ENCODE data around the gene GALNT13. TPM values are rescaled to one million over a fixed set of nuclear protein-coding genes. Genes with fewer than 3 reads are reported as not detected.

The GALNT13 gene
- total RNA-seq, 1 donor from 2014 or later: 2.0 TPM

DNA sequence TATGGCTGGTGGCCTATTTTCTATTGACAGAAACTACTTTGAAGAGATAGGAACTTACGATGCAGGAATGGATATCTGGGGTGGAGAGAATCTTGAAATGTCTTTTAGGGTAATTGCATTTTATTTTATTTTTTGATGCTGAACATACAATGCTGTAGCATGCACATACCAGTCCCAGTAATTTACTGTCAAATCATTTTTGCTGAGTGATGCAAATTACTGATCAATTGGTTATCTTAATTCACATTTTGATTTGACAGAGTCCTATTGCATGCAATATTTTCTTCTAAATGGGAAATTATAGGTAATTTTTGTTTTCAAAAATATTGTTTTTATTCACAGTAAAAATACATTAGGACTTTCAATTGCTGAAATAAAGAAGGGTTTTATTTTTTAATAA is 387.3 kb downstream of the GALNT13 start:
- TF ChIP-seq EZH2 (IDR thresholded peaks at IDR 0.05; ENCODE audit: insufficient read depth, low read length) (no peak), CTCF (IDR thresholded peaks at IDR 0.05; ENCODE audit: insufficient read depth, low read depth, low read length) (no peak)
- Histone ChIP-seq H3K79me2 (ENCODE audit: insufficient read depth, low read length) (no peaks in the 10 kb centered on the region), H3K27ac (ENCODE audit: low read depth, low read length) (no peak overlapping the region), H3K9ac (ENCODE audit: low read length) (no peak overlapping the region), H3K4me1 (ENCODE audit: insufficient read depth, low read length) (no peaks in the 10 kb centered on the region), H2AFZ (ENCODE audit: low read depth, low read length) (no peak overlapping the region), H3K4me3 (ENCODE audit: insufficient read depth, low read depth, low read length) (no peak overlapping the region), H4K20me1 (ENCODE audit: insufficient read depth, low read length) (no peaks in the 10 kb centered on the region), H3K4me2 (ENCODE audit: low read length) (no peak overlapping the region), H3K27me3 (ENCODE audit: insufficient read depth, low read length) (no peaks in the 10 kb centered on the region), H3K9me3 (ENCODE audit: insufficient read depth, low read depth, low read length) (no peaks in the 10 kb centered on the region), H3K36me3 (ENCODE audit: insufficient read depth, low read length) (no peaks in the 10 kb centered on the region)
- DNase-seq (ENCODE audit: low read depth) (no peak), FAIRE-seq (no peak)
- H3K36me3 Mint-ChIP-seq (ENCODE audit: low read depth, unreplicated experiment): no peaks in the 10 kb centered on the region
- H3K27me3 Mint-ChIP-seq (ENCODE audit: low read depth, unreplicated experiment): no peaks in the 10 kb centered on the region
- no peak overlapping the region for H3K27ac Mint-ChIP-seq (ENCODE audit: unreplicated experiment)
- no peaks in the 10 kb centered on the region for H3K9me3 Mint-ChIP-seq (ENCODE audit: unreplicated experiment)
- no peak overlapping the region for H3K4me3 Mint-ChIP-seq (ENCODE audit: unreplicated experiment)
- peaks cover 5% of the 10 kb centered on the region for H3K4me1 Mint-ChIP-seq (ENCODE audit: low read depth, unreplicated experiment)

- Mint-ChIP-seq H3K27ac (ENCODE audit: unreplicated experiment) (no peak overlapping the region), H3K36me3 (ENCODE audit: low read depth, unreplicated experiment) (no peaks in the 10 kb centered on the region), H3K27me3 (ENCODE audit: low read depth, unreplicated experiment) (no peaks in the 10 kb centered on the region), H3K4me3 (ENCODE audit: unreplicated experiment) (no peak overlapping the region), H3K4me1 (ENCODE audit: low read depth, unreplicated experiment) (peaks cover 5% of the 10 kb centered on the region), H3K9me3 (ENCODE audit: unreplicated experiment) (no peaks in the 10 kb centered on the region)
- Histone ChIP-seq H3K4me3 (ENCODE audit: insufficient read depth, low read depth, low read length) (no peak overlapping the region), H3K79me2 (ENCODE audit: insufficient read depth, low read length) (no peaks in the 10 kb centered on the region), H3K27me3 (ENCODE audit: insufficient read depth, low read length) (no peaks in the 10 kb centered on the region), H2AFZ (ENCODE audit: low read depth, low read length) (no peak overlapping the region), H3K4me2 (ENCODE audit: low read length) (no peak overlapping the region), H4K20me1 (ENCODE audit: insufficient read depth, low read length) (no peaks in the 10 kb centered on the region), H3K4me1 (ENCODE audit: insufficient read depth, low read length) (no peaks in the 10 kb centered on the region), H3K36me3 (ENCODE audit: insufficient read depth, low read length) (no peaks in the 10 kb centered on the region), H3K9me3 (ENCODE audit: insufficient read depth, low read depth, low read length) (no peaks in the 10 kb centered on the region), H3K27ac (ENCODE audit: low read depth, low read length) (no peak overlapping the region), H3K9ac (ENCODE audit: low read length) (no peak overlapping the region)
- FAIRE-seq: no peak
- DNase-seq (ENCODE audit: low read depth): no peak
- TF ChIP-seq EZH2 (IDR thresholded peaks at IDR 0.05; ENCODE audit: insufficient read depth, low read length): no peak
Observed at GRCh38 chr2:154261473-154262027, 389.8 kb downstream of the GALNT13 start.

- TF ChIP-seq CTCF (IDR thresholded peaks at IDR 0.05; ENCODE audit: insufficient read depth, low read depth, low read length): no peak
- TF ChIP-seq EZH2 (IDR thresholded peaks at IDR 0.05; ENCODE audit: insufficient read depth, low read length): no peak
- Histone ChIP-seq H3K4me2 (ENCODE audit: low read length) (no peak overlapping the region), H3K27ac (ENCODE audit: low read depth, low read length) (no peak overlapping the region), H2AFZ (ENCODE audit: low read depth, low read length) (no peak overlapping the region), H3K4me1 (ENCODE audit: insufficient read depth, low read length) (no peaks in the 10 kb centered on the region), H4K20me1 (ENCODE audit: insufficient read depth, low read length) (no peaks in the 10 kb centered on the region), H3K27me3 (ENCODE audit: insufficient read depth, low read length) (no peaks in the 10 kb centered on the region), H3K79me2 (ENCODE audit: insufficient read depth, low read length) (no peaks in the 10 kb centered on the region), H3K9me3 (ENCODE audit: insufficient read depth, low read depth, low read length) (no peaks in the 10 kb centered on the region), H3K9ac (ENCODE audit: low read length) (no peak overlapping the region), H3K36me3 (ENCODE audit: insufficient read depth, low read length) (no peaks in the 10 kb centered on the region), H3K4me3 (ENCODE audit: insufficient read depth, low read depth, low read length) (no peak overlapping the region)
- no peaks in the 10 kb centered on the region for H3K9me3 Mint-ChIP-seq (ENCODE audit: unreplicated experiment)
- FAIRE-seq (no peak), DNase-seq (ENCODE audit: low read depth) (no peak)
- no peaks in the 10 kb centered on the region for H3K27me3 Mint-ChIP-seq (ENCODE audit: low read depth, unreplicated experiment)
- H3K4me1 Mint-ChIP-seq (ENCODE audit: low read depth, unreplicated experiment): peaks cover 5% of the 10 kb centered on the region
- H3K27ac Mint-ChIP-seq (ENCODE audit: unreplicated experiment): no peak overlapping the region
- no peaks in the 10 kb centered on the region for H3K36me3 Mint-ChIP-seq (ENCODE audit: low read depth, unreplicated experiment)
- H3K4me3 Mint-ChIP-seq (ENCODE audit: unreplicated experiment): no peak overlapping the region
Observed at GRCh38 chr2:154263206-154263605, 391.5 kb downstream of the GALNT13 start.
